ENCODE results near the gene SNAP91.

Gene SNAP91

GRCh38 chr6:83511266-83511665 is 197.6 kb downstream of the SNAP91 start:
- Histone ChIP-seq H3K4me1 (ENCODE audit: low read length) (no peaks in the 10 kb centered on the region), H3K9me3 (replicated peaks; ENCODE audit: insufficient read depth, low read length) (no peaks in the 10 kb centered on the region), H3K4me2 (ENCODE audit: low read depth, low read length) (no peak overlapping the region), H3K4me3 (ENCODE audit: low read length) (no peak overlapping the region), H3F3A (ENCODE audit: insufficient read depth, low read length) (no peaks in the 10 kb centered on the region), H4K20me1 (ENCODE audit: insufficient read depth, low read length) (no peaks in the 10 kb centered on the region), H3K27ac (ENCODE audit: low read length) (no peak overlapping the region), H2AFZ (ENCODE audit: low read length) (no peak overlapping the region), H3K36me3 (replicated peaks; ENCODE audit: insufficient read depth, low read length) (no peaks in the 10 kb centered on the region), H3K27me3 (replicated peaks; ENCODE audit: insufficient read depth, low read length) (no peaks in the 10 kb centered on the region), H3K79me2 (ENCODE audit: low read length) (no peaks in the 10 kb centered on the region), H3K9me2 (replicated peaks; ENCODE audit: insufficient read depth, low read length) (no peaks in the 10 kb centered on the region), H3K9ac (ENCODE audit: low read length) (no peak overlapping the region)
- TF ChIP-seq EZH2phosphoT487 (IDR thresholded peaks at IDR 0.05; ENCODE audit: low read length): no peak
- no peak for TF ChIP-seq EZH2 (optimal IDR thresholded peaks at IDR 0.05; ENCODE audit: low read depth, low read length)
- TF ChIP-seq CTCF (IDR thresholded peaks at IDR 0.05; ENCODE audit: low read length): no peak
- DNase-seq: no peak

DNA sequence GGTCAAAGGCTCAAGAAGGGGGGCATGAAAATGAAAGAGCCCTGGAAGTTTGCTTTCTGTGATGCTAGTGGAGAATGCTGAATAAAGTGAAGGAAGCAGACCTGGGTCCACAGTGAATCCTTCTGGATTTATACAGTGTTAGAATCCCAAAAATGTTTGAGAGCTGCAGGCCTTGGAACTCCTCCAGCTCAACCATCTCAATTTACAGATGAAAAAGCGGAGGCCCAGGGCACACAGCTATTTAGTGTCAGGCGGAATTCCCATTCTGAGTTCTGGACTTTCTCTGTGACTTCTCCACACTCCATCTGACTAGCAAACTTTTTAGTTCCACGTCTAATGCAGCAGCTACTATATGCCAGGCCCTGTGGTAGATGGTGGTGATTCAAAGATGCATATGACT is 198.1 kb downstream of the SNAP91 start:
- Histone ChIP-seq H3K4me1 (ENCODE audit: low read length) (no peaks in the 10 kb centered on the region), H4K20me1 (ENCODE audit: insufficient read depth, low read length) (no peaks in the 10 kb centered on the region), H3K79me2 (ENCODE audit: low read length) (no peaks in the 10 kb centered on the region), H3F3A (ENCODE audit: insufficient read depth, low read length) (no peaks in the 10 kb centered on the region), H3K9me3 (replicated peaks; ENCODE audit: insufficient read depth, low read length) (no peaks in the 10 kb centered on the region), H3K36me3 (replicated peaks; ENCODE audit: insufficient read depth, low read length) (no peaks in the 10 kb centered on the region), H3K4me3 (ENCODE audit: low read length) (no peak overlapping the region), H3K4me2 (ENCODE audit: low read depth, low read length) (no peak overlapping the region), H3K27me3 (replicated peaks; ENCODE audit: insufficient read depth, low read length) (no peaks in the 10 kb centered on the region), H3K9me2 (replicated peaks; ENCODE audit: insufficient read depth, low read length) (no peaks in the 10 kb centered on the region), H3K27ac (ENCODE audit: low read length) (no peak overlapping the region), H2AFZ (ENCODE audit: low read length) (no peak overlapping the region), H3K9ac (ENCODE audit: low read length) (no peak overlapping the region)
- TF ChIP-seq EZH2phosphoT487 (IDR thresholded peaks at IDR 0.05; ENCODE audit: low read length) (no peak), EZH2 (optimal IDR thresholded peaks at IDR 0.05; ENCODE audit: low read depth, low read length) (no peak), CTCF (IDR thresholded peaks at IDR 0.05; ENCODE audit: low read length) (no peak)
- no peak for DNase-seq

DNA sequence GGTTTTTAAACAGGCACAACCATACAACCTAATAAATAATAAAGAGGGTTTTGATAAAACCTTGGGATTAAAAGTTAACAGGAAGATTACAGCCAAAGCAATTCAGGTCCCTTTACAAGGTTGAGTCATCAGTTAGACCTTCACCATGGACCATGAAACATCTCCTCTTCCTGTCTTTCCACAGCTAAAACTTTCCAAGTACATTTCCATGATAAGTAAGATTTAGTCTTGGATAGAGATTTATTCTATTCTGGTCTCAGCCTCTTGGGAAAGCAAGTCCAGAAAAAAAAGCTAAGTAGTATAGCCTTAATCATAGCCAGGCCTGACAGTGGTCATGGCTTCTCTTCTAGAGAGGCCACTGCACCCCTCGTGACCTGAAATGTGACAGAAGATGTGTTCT is 199.5 kb downstream of the SNAP91 start:
- TF ChIP-seq EZH2phosphoT487 (IDR thresholded peaks at IDR 0.05; ENCODE audit: low read length) (no peak), CTCF (IDR thresholded peaks at IDR 0.05; ENCODE audit: low read length) (no peak), EZH2 (optimal IDR thresholded peaks at IDR 0.05; ENCODE audit: low read depth, low read length) (no peak)
- H3K9me3 ChIP-seq (replicated peaks; ENCODE audit: insufficient read depth, low read length): no peaks in the 10 kb centered on the region
- no peak overlapping the region for H3K4me2 ChIP-seq (ENCODE audit: low read depth, low read length)
- no peak for DNase-seq
- no peaks in the 10 kb centered on the region for H3K36me3 ChIP-seq (replicated peaks; ENCODE audit: insufficient read depth, low read length)
- no peaks in the 10 kb centered on the region for H3F3A ChIP-seq (ENCODE audit: insufficient read depth, low read length)
- H3K79me2 ChIP-seq (ENCODE audit: low read length): no peaks in the 10 kb centered on the region
- no peaks in the 10 kb centered on the region for H4K20me1 ChIP-seq (ENCODE audit: insufficient read depth, low read length)
- no peak overlapping the region for H3K9ac ChIP-seq (ENCODE audit: low read length)
- no peak overlapping the region for H2AFZ ChIP-seq (ENCODE audit: low read length)
- H3K9me2 ChIP-seq (replicated peaks; ENCODE audit: insufficient read depth, low read length): no peaks in the 10 kb centered on the region
- no peak overlapping the region for H3K4me3 ChIP-seq (ENCODE audit: low read length)
- no peaks in the 10 kb centered on the region for H3K27me3 ChIP-seq (replicated peaks; ENCODE audit: insufficient read depth, low read length)
- H3K4me1 ChIP-seq (ENCODE audit: low read length): no peaks in the 10 kb centered on the region
- no peak overlapping the region for H3K27ac ChIP-seq (ENCODE audit: low read length)

Data from MM.1S (cell line).